Dermis microvascular lymphatic vessel endothelial cell (primary cell): Measurements from ENCODE around the gene SPOCK3. TPM values are rescaled to one million over a fixed set of nuclear protein-coding genes. Genes with fewer than 3 reads are reported as not detected.
"Not testable (repeated sequence)": the region's sequence is repeated elsewhere in the genome, so short reads cannot be mapped to it uniquely, and the experiment has no call there.

Source experiments
- DNase-seq, 2 donors: peaks; one replicate each; pipeline versions ENCODE4 v3.0.0 to v3.0.0-alpha.2; 2010; ENCODE audit warnings: low read depth in 2 of 2
- total RNA-seq: library from RNA; depleted of rRNA; stranded (reverse); fragments of >200 nt; gene quantifications from 2 replicates; pipeline ENCODE4 v1.2.1, GENCODE V29; 2014

SPOCK3 gene
- total RNA-seq, 1 donor from 2014 or later = not detected

GRCh38 chr4:166965562-166965961 is 268.7 kb downstream of the SPOCK3 start:
- no peak for DNase-seq

- no peak for DNase-seq
Measured at GRCh38 chr4:166957451-166957850, 276.8 kb downstream of the SPOCK3 start.

- no peak for DNase-seq
Measured at GRCh38 chr4:166956484-166956883, 277.8 kb downstream of the SPOCK3 start.

GRCh38 chr4:166941629-166942028 is 292.7 kb downstream of the SPOCK3 start:
- no peak for DNase-seq

DNA sequence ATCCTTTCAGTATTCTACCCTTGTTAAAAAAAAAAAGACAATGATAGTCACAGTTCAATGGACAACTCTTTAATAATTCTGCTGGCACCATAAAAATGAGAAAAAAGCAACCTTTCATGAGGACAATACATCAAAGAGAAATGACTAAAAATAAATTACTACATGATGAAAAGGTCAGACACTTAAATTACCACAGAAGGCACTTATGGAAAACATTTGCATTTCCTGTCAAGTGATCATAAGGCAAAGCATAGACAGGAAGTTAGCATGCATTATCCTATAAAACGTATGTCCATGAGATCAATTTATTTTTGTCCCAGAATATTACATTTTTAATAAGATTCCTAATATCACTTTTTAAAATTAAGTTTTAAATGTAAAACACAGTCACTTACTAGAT is 303.8 kb downstream of the SPOCK3 start:
- DNase-seq = no peak

- no peak for DNase-seq
Measured at GRCh38 chr4:166924424-166924823, 309.9 kb downstream of the SPOCK3 start.

DNA sequence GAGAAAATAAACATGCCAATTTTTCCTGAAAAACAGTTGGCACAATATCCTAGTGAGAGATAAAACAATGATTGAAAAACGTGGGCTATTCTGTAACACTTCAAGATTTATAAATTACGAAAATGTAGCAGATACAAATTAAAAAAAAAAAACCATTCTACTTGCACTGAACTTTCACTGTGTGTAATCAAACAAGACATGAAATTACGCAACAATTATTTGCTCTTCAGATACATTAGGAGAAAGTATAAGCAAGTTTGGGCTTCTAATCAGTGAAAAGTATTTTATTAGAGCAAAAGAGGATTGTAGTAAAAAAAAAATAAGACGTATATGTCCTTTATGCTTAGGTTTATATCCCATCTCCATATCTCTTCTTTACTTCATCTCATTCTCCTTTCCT is 320.4 kb downstream of the SPOCK3 start:
- no peak for DNase-seq

GRCh38 chr4:166903408-166903807 is 330.9 kb downstream of the SPOCK3 start:
- no peak for DNase-seq

- no peak for DNase-seq
Measured at GRCh38 chr4:166902941-166903340, 331.4 kb downstream of the SPOCK3 start.

DNA sequence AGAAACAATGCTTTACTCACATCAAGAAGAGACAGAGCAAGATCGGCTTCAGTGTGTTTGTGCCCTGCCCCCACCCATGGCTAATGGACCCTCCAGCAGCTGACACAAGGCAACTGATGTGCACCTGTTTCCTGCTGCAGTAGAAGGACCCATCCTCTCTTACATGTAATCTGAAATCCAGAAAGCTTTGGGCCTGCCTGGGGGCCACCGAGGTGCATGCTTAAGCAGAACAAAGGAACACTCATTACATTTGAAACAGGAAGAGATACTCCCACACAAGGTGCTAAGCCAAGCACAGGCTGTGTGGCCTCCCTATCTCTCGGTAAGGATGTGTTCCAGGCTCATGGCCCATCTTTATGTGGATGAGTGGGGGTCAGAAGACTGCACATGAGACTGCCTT is 338.0 kb downstream of the SPOCK3 start:
- DNase-seq = no peak

DNA sequence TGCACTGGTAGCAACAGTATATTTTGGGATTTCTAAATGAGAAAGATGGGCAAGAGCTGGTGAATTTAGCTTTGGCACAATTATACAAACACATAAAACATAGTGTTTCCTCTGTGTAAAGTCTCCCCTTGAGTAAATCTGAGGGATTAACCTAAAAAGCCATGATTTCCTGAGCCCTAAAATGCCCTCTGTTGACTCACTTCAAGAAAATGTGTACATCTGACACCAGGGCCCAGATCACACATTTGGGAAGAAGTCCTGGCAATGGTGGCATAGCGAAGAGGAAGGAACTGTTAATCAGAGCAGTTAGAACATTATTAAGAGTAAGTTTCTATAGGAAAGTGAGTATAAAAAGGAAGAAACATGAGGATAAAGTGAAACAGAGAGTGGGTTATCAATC is 338.5 kb downstream of the SPOCK3 start:
- no peak for DNase-seq

DNA sequence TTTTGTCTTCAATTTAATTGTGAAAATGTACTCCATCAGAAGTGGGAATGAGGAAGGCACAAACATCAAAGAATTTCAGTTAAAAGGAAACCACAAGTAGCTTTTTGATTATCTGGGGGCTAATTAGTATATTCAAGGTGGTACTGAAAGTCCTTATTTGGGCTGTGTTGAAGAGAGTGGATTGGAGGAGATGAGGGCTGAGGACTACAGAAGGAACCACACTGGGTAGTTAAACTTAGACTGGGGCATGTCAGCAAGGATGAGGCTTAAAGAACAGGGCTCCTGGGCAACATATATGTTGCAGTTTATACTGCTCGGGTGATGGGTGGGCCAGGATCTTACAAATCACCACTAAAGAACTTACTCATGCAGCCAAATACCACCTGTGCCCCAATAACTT is 346.8 kb downstream of the SPOCK3 start:
- no peak for DNase-seq

DNA sequence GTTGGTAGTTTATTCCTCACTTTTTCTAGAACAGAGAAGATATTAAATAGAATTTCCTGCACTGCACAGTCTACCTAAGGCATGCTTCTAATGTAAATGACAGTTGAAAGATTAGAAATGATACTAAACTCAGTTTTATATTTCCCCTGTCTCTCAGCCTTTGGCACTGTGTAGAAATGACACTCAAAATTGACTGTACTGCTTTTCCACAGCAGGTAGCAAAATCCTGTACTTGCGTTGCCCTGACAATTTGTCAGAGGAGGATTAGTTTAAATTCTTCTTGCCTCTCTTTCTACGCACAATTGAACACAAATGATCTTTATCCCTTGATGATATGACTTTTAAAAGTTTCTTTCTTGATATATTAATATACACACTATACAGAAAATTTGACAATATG is 347.6 kb downstream of the SPOCK3 start:
- no peak for DNase-seq

DNA sequence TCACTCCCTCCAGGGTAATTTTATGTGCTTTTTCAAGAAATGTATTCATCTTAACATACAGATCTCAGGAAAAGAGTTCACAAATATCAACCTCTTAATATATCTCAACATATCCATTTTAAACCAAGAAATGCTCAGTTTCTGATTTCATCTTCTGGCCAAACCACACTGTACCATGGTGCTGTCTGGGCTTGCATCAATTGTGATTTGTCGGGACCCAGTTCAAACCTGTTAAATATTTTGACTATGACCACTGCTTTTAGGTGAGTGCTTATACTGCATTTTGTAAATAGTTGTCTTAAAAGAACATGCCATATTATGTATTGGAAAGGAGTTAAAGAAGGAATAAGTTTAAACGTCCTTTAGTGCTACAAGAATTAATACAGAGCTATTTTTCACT is 352.1 kb downstream of the SPOCK3 start:
- no peak for DNase-seq

DNA sequence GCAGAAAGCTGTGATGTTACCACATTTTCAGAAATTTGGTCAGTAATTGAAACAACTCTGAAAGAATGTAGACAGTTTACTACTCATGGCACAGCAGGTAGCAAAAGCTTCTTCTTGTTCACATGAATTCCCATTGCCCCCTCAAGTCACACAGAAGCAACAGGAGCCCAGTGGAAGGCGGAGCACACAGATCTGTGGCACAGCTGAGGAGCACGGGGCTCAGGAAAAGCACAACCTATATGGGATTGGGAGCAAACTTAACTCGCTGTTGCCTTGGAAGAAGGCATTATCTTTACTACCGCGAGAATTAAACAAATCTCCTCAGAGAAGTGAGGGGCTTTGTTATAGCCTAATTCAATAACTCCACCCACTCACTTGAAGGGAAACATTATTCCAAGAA is 358.5 kb downstream of the SPOCK3 start:
- DNase-seq = no peak

GRCh38 chr4:166862032-166862431 is 372.3 kb downstream of the SPOCK3 start:
- DNase-seq = no peak

DNA sequence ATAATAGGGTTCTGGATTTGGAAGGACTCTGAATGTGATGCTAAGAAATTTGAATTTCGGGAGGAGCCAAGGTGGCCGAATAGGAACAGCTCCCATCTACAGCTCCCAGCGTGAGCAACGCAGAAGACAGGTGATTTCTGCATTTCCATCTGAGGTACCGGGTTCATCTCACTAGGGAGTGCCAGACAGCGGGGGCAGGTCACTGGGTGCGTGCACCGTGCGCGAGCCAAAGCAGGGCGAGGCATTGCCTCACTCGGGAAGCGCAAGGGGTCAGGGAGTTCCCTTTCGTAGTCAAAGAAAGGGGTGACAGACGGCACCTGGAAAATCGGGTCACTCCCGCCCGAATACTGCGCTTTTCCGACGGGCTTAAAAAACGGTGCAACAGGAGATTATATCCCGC is 383.9 kb downstream of the SPOCK3 start:
- not testable (repeated sequence) for DNase-seq

- no peak for DNase-seq
Measured at GRCh38 chr4:166846939-166847338, 387.4 kb downstream of the SPOCK3 start.

- no peak for DNase-seq
Measured at GRCh38 chr4:166842795-166843261, 391.5 kb downstream of the SPOCK3 start.

- DNase-seq = no peak
Measured at GRCh38 chr4:166839615-166840251, 394.6 kb downstream of the SPOCK3 start.

DNA sequence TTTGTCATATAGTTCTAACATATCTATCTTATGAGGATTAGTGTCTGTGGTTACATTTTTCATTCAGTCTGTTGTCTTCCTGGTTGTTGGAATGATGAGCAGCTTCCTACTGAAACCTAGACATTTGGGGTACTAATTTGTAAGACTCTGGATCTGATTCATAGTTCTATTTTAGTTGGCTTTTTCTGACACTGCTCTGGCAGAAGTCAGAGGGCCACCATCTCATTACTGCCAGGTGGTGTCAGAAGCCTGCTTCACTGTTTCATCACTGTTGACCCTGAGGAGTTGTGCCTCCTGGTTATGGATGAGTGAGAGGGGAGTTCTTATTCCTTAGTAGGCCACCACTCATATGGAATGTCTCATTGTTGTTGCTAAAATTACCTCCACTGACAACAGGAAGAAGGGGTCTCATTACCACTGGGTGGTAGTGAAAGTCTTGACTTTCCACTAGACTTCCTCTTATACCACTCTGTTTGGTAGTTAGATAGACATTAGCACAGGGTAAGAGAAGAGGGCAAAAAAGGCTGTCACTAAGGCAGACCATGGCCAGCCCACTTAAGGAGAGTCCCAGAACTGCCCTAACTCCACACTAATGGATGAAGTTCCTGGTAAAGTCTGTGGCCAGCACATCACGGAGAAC is 395.2 kb downstream of the SPOCK3 start:
- DNase-seq = no peak

- no peak for DNase-seq
Measured at GRCh38 chr4:166836865-166837264, 397.4 kb downstream of the SPOCK3 start.

DNA sequence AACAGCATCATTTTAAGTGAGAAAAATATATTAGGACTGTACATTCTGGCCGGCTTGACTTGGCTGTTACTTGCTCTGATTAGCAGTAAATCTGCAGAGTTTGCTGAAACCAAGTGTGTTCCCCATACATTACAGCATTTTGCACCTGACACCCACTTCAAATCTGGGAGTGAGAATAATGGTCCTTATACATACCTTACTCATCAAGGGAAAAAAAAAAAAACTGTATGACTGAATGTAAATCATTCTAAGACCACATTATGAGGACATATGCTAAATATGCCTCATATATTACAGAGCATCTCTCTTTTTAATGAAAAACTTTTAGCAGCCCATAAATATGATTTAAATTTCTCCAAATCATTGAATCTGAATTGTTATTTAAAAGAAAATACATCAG is 406.7 kb downstream of the SPOCK3 start:
- DNase-seq = no peak
